H1 (cell line): Measurements from ENCODE around the gene CDH18. TPM values are rescaled to one million over a fixed set of nuclear protein-coding genes. Genes with fewer than 3 reads are reported as not detected.

Experiments used
- CTCF ChIA-PET: fragments of 300-600 bp; sonication (Branson Sonifier 250); formaldehyde crosslinking; loops from one replicate; lab custom pipeline; 2021; ENCODE audit not compliant: partially characterized antibody; lab: Charles Lee
- POLR2A ChIA-PET: fragments of 300-600 bp; sonication (Branson Sonifier 250); formaldehyde crosslinking; loops from one replicate; lab custom pipeline; 2021; ENCODE audit warnings: inconsistent platforms; ENCODE audit not compliant: partially characterized antibody; lab: Charles Lee
- DNase-seq, 2 experiments: peaks; one replicate each; pipeline versions ENCODE4 v3.0.0 to v3.0.0-alpha.2; 2010 to 2022; ENCODE audit warnings: low spot score in 2 of 2, low read depth in 1 of 2, mixed read lengths in 1 of 2
- FAIRE-seq: peaks from 2 replicates; lab custom pipeline; 2011; peaks lifted over from hg19 to GRCh38; lab: Jason Lieb, UNC
- H2AFZ ChIP-seq: 2 replicates; pipeline ENCODE4 v1.8.1; 2012; ENCODE audit warnings: low read length, inconsistent platforms
- H2AK5ac ChIP-seq: 2 replicates; pipeline ENCODE4 v1.6.1; 2013; ENCODE audit warnings: low read depth, low read length
- H2BK120ac ChIP-seq: replicated peaks from 2 replicates; pipeline ENCODE3; 2013; ENCODE audit warnings: low read depth, low read length, inconsistent platforms
- H2BK12ac ChIP-seq: 2 replicates; pipeline ENCODE4 v1.6.1; 2013; ENCODE audit warnings: low read depth, low read length
- H2BK15ac ChIP-seq: 2 replicates; pipeline ENCODE4 v1.6.1; 2013; ENCODE audit warnings: low read length
- H2BK20ac ChIP-seq: 2 replicates; pipeline ENCODE4 v1.6.1; 2013; ENCODE audit warnings: low read length
- H2BK5ac ChIP-seq: 2 replicates; pipeline ENCODE4 v1.6.1; 2013; ENCODE audit warnings: low read depth, low read length
- H3K14ac ChIP-seq: 2 replicates; pipeline ENCODE4 v1.6.1; 2013; ENCODE audit warnings: inconsistent platforms; ENCODE audit not compliant: insufficient read length
- H3K18ac ChIP-seq: 2 replicates; pipeline ENCODE4 v1.6.1; 2013; ENCODE audit warnings: low read length; ENCODE audit errors: extremely low read depth
- H3K23ac ChIP-seq: 2 replicates; pipeline ENCODE4 v1.6.1; 2013; ENCODE audit warnings: inconsistent platforms; ENCODE audit not compliant: insufficient read length
- H3K23me2 ChIP-seq: 2 replicates; pipeline ENCODE4 v1.6.1; 2013; ENCODE audit warnings: low read depth, low read length
- H3K27ac ChIP-seq: 2 replicates; pipeline ENCODE4 v1.6.1; 2011; ENCODE audit warnings: low read depth, low read length, inconsistent platforms
- H3K27me3 ChIP-seq, 4 experiments: replicated peaks in 1 of 4; 1 replicate in 1 of 4; 2 replicates in 3 of 4; pipeline versions ENCODE4 v1.6.1 to v1.8.1; 2011 to 2013; ENCODE audit warnings: low read length in 3 of 4, mild to moderate bottlenecking in 3 of 4, inconsistent platforms in 2 of 4, mixed read lengths in 2 of 4, moderate library complexity in 1 of 4; ENCODE audit not compliant: control insufficient read depth in 3 of 4, insufficient read depth in 3 of 4; ENCODE audit errors: extremely low read depth in 1 of 4
- H3K36me3 ChIP-seq, 4 experiments: 2 replicates each; pipeline versions ENCODE4 v1.6.1 to v1.8.1; 2011 to 2013; ENCODE audit warnings: mild to moderate bottlenecking in 4 of 4, low read length in 3 of 4, moderate library complexity in 2 of 4, control low read depth in 1 of 4, inconsistent platforms in 1 of 4; ENCODE audit not compliant: insufficient read depth in 4 of 4, control insufficient read depth in 2 of 4
- H3K4ac ChIP-seq: replicated peaks from 2 replicates; pipeline ENCODE3; 2013; ENCODE audit warnings: low read length, low read depth, mixed read lengths, inconsistent platforms; ENCODE audit not compliant: insufficient read length
- H3K4me1 ChIP-seq, 4 experiments: replicated peaks in 1 of 4; 1 replicate in 1 of 4; 2 replicates in 3 of 4; pipeline versions ENCODE4 v1.6.1 to v1.8.1; 2011 to 2013; ENCODE audit warnings: low read length in 3 of 4, inconsistent platforms in 2 of 4, mixed read lengths in 1 of 4; ENCODE audit not compliant: insufficient read depth in 4 of 4, control insufficient read depth in 3 of 4
- H3K4me2 ChIP-seq, 2 experiments: 2 replicates each; pipeline versions ENCODE4 v1.6.1 to v1.8.1; 2011 to 2013; ENCODE audit warnings: low read depth in 2 of 2, low read length in 2 of 2, control low read depth in 1 of 2, inconsistent platforms in 1 of 2, mild to moderate bottlenecking in 1 of 2; ENCODE audit not compliant: insufficient read depth in 1 of 2
- H3K4me3 ChIP-seq, 4 experiments: fragments of 200-600, 300-600 bp in 1 of 4; sonication (generic), shearing (Covaris generic), sonication (Bioruptor Twin) in 1 of 4; 2 replicates each; pipeline versions ENCODE4 v1.5.1 to v1.8.1; 2011 to 2016; ENCODE audit warnings: low read length in 4 of 4, low read depth in 3 of 4, control low read depth in 2 of 4, inconsistent platforms in 2 of 4, mild to moderate bottlenecking in 2 of 4, mixed read lengths in 1 of 4, moderate library complexity in 1 of 4; ENCODE audit not compliant: insufficient read depth in 2 of 4; ENCODE audit errors: extremely low read depth in 1 of 4
- H3K56ac ChIP-seq: replicated peaks from 2 replicates; pipeline ENCODE3; 2013; ENCODE audit warnings: low read depth, mild to moderate bottlenecking, mixed read lengths, low read length, inconsistent platforms; ENCODE audit not compliant: insufficient read length
- H3K79me1 ChIP-seq: 2 replicates; pipeline ENCODE4 v1.6.1; 2013; ENCODE audit warnings: low read depth, low read length, control low read depth
- H3K79me2 ChIP-seq, 2 experiments: 2 replicates each; pipeline versions ENCODE4 v1.6.1 to v1.8.1; 2012 to 2013; ENCODE audit warnings: low read length in 2 of 2, mild to moderate bottlenecking in 2 of 2, inconsistent platforms in 1 of 2; ENCODE audit not compliant: insufficient read depth in 2 of 2, control insufficient read depth in 1 of 2
- H3K9ac ChIP-seq, 4 experiments: replicated peaks in 1 of 4; 1 replicate in 1 of 4; 2 replicates in 3 of 4; pipeline versions ENCODE4 v1.6.1 to v1.8.1; 2011 to 2013; ENCODE audit warnings: low read depth in 3 of 4, low read length in 3 of 4, control low read depth in 2 of 4, mild to moderate bottlenecking in 2 of 4, moderate library complexity in 2 of 4, inconsistent platforms in 1 of 4; ENCODE audit errors: extremely low read depth in 1 of 4
- H3K9me3 ChIP-seq, 2 experiments: 2 replicates each; pipeline versions ENCODE4 v1.6.1 to v1.8.1; 2012 to 2013; ENCODE audit warnings: mild to moderate bottlenecking in 2 of 2, moderate library complexity in 2 of 2, control low read depth in 1 of 2, inconsistent platforms in 1 of 2, low read depth in 1 of 2, low read length in 1 of 2, mixed read lengths in 1 of 2; ENCODE audit not compliant: insufficient read depth in 2 of 2
- H4K20me1 ChIP-seq, 2 experiments: replicated peaks in 1 of 2; 2 replicates each; pipeline versions ENCODE3 to v1.8.1; 2011 to 2013; ENCODE audit warnings: inconsistent platforms in 2 of 2, low read length in 2 of 2, mild to moderate bottlenecking in 1 of 2; ENCODE audit not compliant: insufficient read depth in 2 of 2, control insufficient read depth in 1 of 2
- H4K5ac ChIP-seq: 2 replicates; pipeline ENCODE4 v1.6.1; 2013; ENCODE audit warnings: low read length, low read depth, mixed read lengths, inconsistent platforms; ENCODE audit not compliant: insufficient read length
- H4K8ac ChIP-seq: 2 replicates; pipeline ENCODE4 v1.8.0; 2013; ENCODE audit warnings: mild to moderate bottlenecking, moderate library complexity, low read length, inconsistent platforms; ENCODE audit not compliant: insufficient read depth; ENCODE audit errors: extremely low read depth
- H4K91ac ChIP-seq: replicated peaks from 2 replicates; pipeline ENCODE3; 2013; ENCODE audit warnings: low read length, mixed read lengths, inconsistent platforms; ENCODE audit not compliant: insufficient read length
- BCL11A ChIP-seq, 2 experiments: IDR thresholded peaks; one replicate each; pipeline ENCODE4 v1.6.1; 2011; ENCODE audit warnings: low read depth in 2 of 2, low read length in 2 of 2, mild to moderate bottlenecking in 2 of 2
- CBX5 ChIP-seq: fragments of 300-800, 300-1000 bp; sonication (generic); IDR thresholded peaks from 2 replicates; pipeline ENCODE4 v1.7.1; 2016; ENCODE audit warnings: antibody characterized with exemption, low read length, low read depth
- CEBPB ChIP-seq: IDR thresholded peaks from 2 replicates; pipeline ENCODE4 v1.6.1; 2012; ENCODE audit warnings: low read depth, low read length
- EP300 ChIP-seq, 2 experiments: IDR thresholded peaks; 1 replicate in 1 of 2; 2 replicates in 1 of 2; pipeline ENCODE4 v1.6.1; 2011 to 2012; ENCODE audit warnings: low read depth in 2 of 2, low read length in 2 of 2, mild to moderate bottlenecking in 2 of 2, borderline replicate concordance in 1 of 2, inconsistent platforms in 1 of 2, moderate library complexity in 1 of 2
- EZH2 ChIP-seq: fragments of 200-600 bp; sonication (generic); IDR thresholded peaks from 2 replicates; pipeline ENCODE4 v1.7.1; 2012; ENCODE audit warnings: low read depth, mild to moderate bottlenecking, moderate library complexity, low read length, inconsistent platforms; ENCODE audit not compliant: severe bottlenecking
- GTF2F1 ChIP-seq: IDR thresholded peaks from 2 replicates; pipeline ENCODE4 v1.6.1; 2012; ENCODE audit warnings: low read depth, low read length, improper control_type of control experiment, borderline replicate concordance
- HDAC2 ChIP-seq, 2 experiments: fragments of 300-600 bp in 1 of 2; sonication (generic) in 1 of 2; IDR thresholded peaks; 2 replicates each; pipeline ENCODE4 v1.6.1; 2011 to 2012; ENCODE audit warnings: low read depth in 2 of 2, low read length in 2 of 2, mild to moderate bottlenecking in 2 of 2, moderate library complexity in 2 of 2, borderline replicate concordance in 1 of 2, inconsistent platforms in 1 of 2
- KDM1A ChIP-seq: fragments of 200-600, 300-600 bp; sonication (generic); IDR thresholded peaks from 2 replicates; pipeline ENCODE4 v1.7.1; 2016; ENCODE audit warnings: mild to moderate bottlenecking, low read length, borderline replicate concordance
- SP4 ChIP-seq: IDR thresholded peaks from 2 replicates; pipeline ENCODE4 v1.6.1; 2012; ENCODE audit warnings: low read length, inconsistent platforms
- SUZ12 ChIP-seq: fragments of 200-600 bp; sonication (generic); IDR thresholded peaks from 2 replicates; pipeline ENCODE4 v1.6.1; 2012; ENCODE audit warnings: mild to moderate bottlenecking, inconsistent platforms, low read length, moderate library complexity, mixed read lengths
- ZNF274 ChIP-seq: IDR thresholded peaks from 2 replicates; pipeline ENCODE4 v1.7.0; 2012; ENCODE audit warnings: low read length, borderline replicate concordance; ENCODE audit errors: extremely low read depth
- WGBS, 2 experiments: shearing (Covaris generic) in 1 of 2; methylation state at CpG; one replicate each; pipeline versions ENCODE4 v1.1.6 to v1.1.7; 2013 to 2015; ENCODE audit warnings: low lambda C conversion rate in 2 of 2, mixed read lengths in 2 of 2, inconsistent platforms in 1 of 2, low coverage in 1 of 2, missing lambda C conversion rate in 1 of 2; ENCODE audit not compliant: insufficient replicate concordance in 2 of 2, insufficient coverage in 1 of 2, insufficient read length in 1 of 2; ENCODE audit errors: extremely low coverage in 1 of 2, missing lambda C conversion rate in 1 of 2; 5-methylcytosine and 5-hydroxymethylcytosine counted together
- polyA plus RNA-seq, 7 experiments: library from polyadenylated mRNA; depleted of rRNA in 3 of 7; stranded (reverse) in 5 of 7; unstranded in 2 of 7; fragments of >200 nt in 5 of 7; fragments of 200-250 nt in 2 of 7; gene quantifications; 1 replicate in 5 of 7; 2 replicates in 1 of 7; 4 replicates in 1 of 7; pipeline versions ENCODE4 v1.2.1 to v1.2.3, GENCODE V29; 2011 to 2013; ENCODE audit warnings: missing spikeins in 2 of 7, mixed read lengths in 2 of 7
- total RNA-seq: library from RNA; stranded (reverse); fragmentation: NEBNext Ultra II Directional; extraction: Animal tissue kit (Norgen Biotek cat#: 25700); gene quantifications from 2 replicates; pipeline ENCODE4 v1.2.1, GENCODE V29; 2021

The CDH18 gene
- total and polyA plus RNA-seq, 2 of the 8 experiments (the other 6 are each of a cell fraction or from before 2014, with no cell fraction given): 0.30 to 0.32 TPM

DNA sequence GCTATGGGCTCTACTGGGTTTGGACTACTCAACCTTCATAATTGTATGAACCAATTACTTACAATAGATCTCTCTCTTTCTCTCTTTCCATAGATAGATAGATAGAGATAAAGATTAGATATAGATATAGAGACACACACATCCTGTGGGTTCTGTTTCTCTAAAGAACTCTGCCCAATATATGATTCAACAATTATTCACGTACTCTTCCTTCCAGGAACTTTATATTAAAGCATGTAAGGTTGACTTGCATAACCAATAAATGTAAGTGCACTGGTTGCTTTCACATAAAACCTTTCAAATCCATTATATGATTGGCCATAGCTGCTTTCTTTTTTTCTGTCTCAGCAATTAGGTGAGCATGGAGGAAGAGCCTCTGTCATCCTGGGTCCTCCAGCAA is 46.7 kb upstream of the CDH18 start:
- Histone ChIP-seq H4K20me1 (no peaks in the 10 kb centered on the region), H2BK5ac (no peak overlapping the region), H3K27me3 (no peaks in the 10 kb centered on the region), H3K23me2 (no peaks in the 10 kb centered on the region), H3K9ac (no peak overlapping the region), H2AK5ac (no peak overlapping the region), H3K56ac (no peak overlapping the region), H4K5ac (no peak overlapping the region), H3K23ac (no peak overlapping the region), H3K79me2 (no peaks in the 10 kb centered on the region), H3K79me1 (no peaks in the 10 kb centered on the region), H2BK15ac (no peak overlapping the region), H3K4me3 (no peak overlapping the region), H3K36me3 (no peaks in the 10 kb centered on the region), H3K4ac (no peak overlapping the region), H2AFZ (no peak overlapping the region), H3K27ac (no peak overlapping the region), H3K4me1 (no peaks in the 10 kb centered on the region), H4K91ac (no peak overlapping the region), H3K18ac (no peak overlapping the region), H2BK12ac (no peak overlapping the region), H3K14ac (no peak overlapping the region), H2BK120ac (no peak overlapping the region), H2BK20ac (no peak overlapping the region), H3K9me3 (no peaks in the 10 kb centered on the region; a peak in 1 of 4 replicates), H4K8ac (no peak overlapping the region), H3K4me2 (no peak overlapping the region)
- CTCF ChIA-PET: no interaction called here
- 88% methylated on average over 1 of the region's 1 CpG; no CpG with 5 or more reads in 1 of the 2 experiments for WGBS, 2 experiments
- TF ChIP-seq HDAC2 (IDR thresholded peaks at IDR 0.05; ENCODE audit: borderline replicate concordance in 1 of 2, low read depth in 2 of 2, low read length in 2 of 2): no peak
- TF ChIP-seq KDM1A: no peak
- no peak for TF ChIP-seq ZNF274
- TF ChIP-seq CEBPB: no peak
- TF ChIP-seq EZH2: no peak
- TF ChIP-seq EP300 (IDR thresholded peaks at IDR 0.05; ENCODE audit: borderline replicate concordance in 1 of 2, low read depth in 2 of 2, low read length in 2 of 2): no peak
- TF ChIP-seq CBX5: no peak
- no peak for TF ChIP-seq SP4
- no peak for TF ChIP-seq GTF2F1
- TF ChIP-seq SUZ12: no peak
- no peak for TF ChIP-seq BCL11A (IDR thresholded peaks at IDR 0.05; ENCODE audit: low read depth in 2 of 2, low read length in 2 of 2)
- POLR2A ChIA-PET: no interaction called here
- DNase-seq: no peak
- no peak for FAIRE-seq
